Mesenchymal stem cell (in vitro differentiated cells and primary cell): ENCODE measurements around the gene RAF1.
"Not testable (repeated sequence)": the region's sequence is repeated elsewhere in the genome, so short reads cannot be mapped to it uniquely, and the experiment has no call there.

ENCODE experiments used
- DNase-seq: peaks from one replicate; pipeline ENCODE4 v3.0.0-alpha.2; 2013
- H2AFZ ChIP-seq: one replicate; pipeline ENCODE4 v1.6.1; 2013; ENCODE audit warnings: low read depth, mild to moderate bottlenecking, control low read depth, inconsistent platforms, low read length, moderate library complexity
- H2AK5ac ChIP-seq: 2 replicates; pipeline ENCODE4 v1.6.1; 2013; ENCODE audit warnings: low read length, moderate library complexity, mild to moderate bottlenecking, inconsistent platforms; ENCODE audit not compliant: severe bottlenecking
- H2BK120ac ChIP-seq: one replicate; pipeline ENCODE4 v1.6.1; 2013; ENCODE audit warnings: low read depth, mild to moderate bottlenecking, inconsistent platforms, low read length, moderate library complexity
- H2BK12ac ChIP-seq, 2 experiments: one replicate each; pipeline ENCODE4 v1.6.1; 2013; ENCODE audit warnings: inconsistent platforms in 2 of 2, low read length in 2 of 2, mild to moderate bottlenecking in 2 of 2, moderate library complexity in 2 of 2, control low read depth in 1 of 2
- H2BK15ac ChIP-seq: one replicate; pipeline ENCODE4 v1.6.1; 2013; ENCODE audit warnings: mild to moderate bottlenecking, low read depth, inconsistent platforms; ENCODE audit not compliant: poor library complexity, severe bottlenecking
- H2BK5ac ChIP-seq: 2 replicates; pipeline ENCODE4 v1.6.1; 2013; ENCODE audit warnings: low read depth, mild to moderate bottlenecking, low read length, control low read depth, inconsistent platforms; ENCODE audit not compliant: poor library complexity, severe bottlenecking
- H3K14ac ChIP-seq, 2 experiments: one replicate each; pipeline ENCODE4 v1.6.1; 2013; ENCODE audit warnings: inconsistent platforms in 2 of 2, low read length in 2 of 2, control low read depth in 1 of 2, mild to moderate bottlenecking in 1 of 2, moderate library complexity in 1 of 2
- H3K18ac ChIP-seq, 2 experiments: one replicate each; pipeline ENCODE4 v1.6.1; 2013; ENCODE audit warnings: inconsistent platforms in 2 of 2, low read length in 2 of 2, control low read depth in 1 of 2, low read depth in 1 of 2, mild to moderate bottlenecking in 1 of 2
- H3K23ac ChIP-seq, 2 experiments: one replicate each; pipeline ENCODE4 v1.6.1; 2013; ENCODE audit warnings: inconsistent platforms in 2 of 2, low read length in 2 of 2, mild to moderate bottlenecking in 2 of 2, moderate library complexity in 2 of 2, control low read depth in 1 of 2
- H3K27ac ChIP-seq: 2 replicates; pipeline ENCODE4 v1.5.1; 2013; ENCODE audit warnings: mild to moderate bottlenecking, moderate library complexity, low read length, control low read depth, inconsistent platforms; ENCODE audit not compliant: poor library complexity, severe bottlenecking
- H3K27me3 ChIP-seq, 2 experiments: 2 replicates each; pipeline versions ENCODE4 v1.6.1 to v1.7.0; 2013; ENCODE audit warnings: low read length in 2 of 2, mild to moderate bottlenecking in 2 of 2, moderate library complexity in 2 of 2, control low read depth in 1 of 2, inconsistent platforms in 1 of 2; ENCODE audit not compliant: control insufficient read depth in 1 of 2, insufficient read depth in 1 of 2
- H3K36me3 ChIP-seq, 2 experiments: 2 replicates each; pipeline versions ENCODE4 v1.6.1 to v1.7.0; 2013; ENCODE audit warnings: low read length in 2 of 2, control low read depth in 1 of 2, inconsistent platforms in 1 of 2, low read depth in 1 of 2, mild to moderate bottlenecking in 1 of 2; ENCODE audit not compliant: insufficient read depth in 2 of 2, control insufficient read depth in 1 of 2
- H3K4ac ChIP-seq, 2 experiments: one replicate each; pipeline ENCODE4 v1.6.1; 2013; ENCODE audit warnings: inconsistent platforms in 2 of 2, low read length in 2 of 2, mild to moderate bottlenecking in 2 of 2, moderate library complexity in 2 of 2, control low read depth in 1 of 2, low read depth in 1 of 2
- H3K4me1 ChIP-seq: 2 replicates; pipeline ENCODE4 v1.6.1; 2013; ENCODE audit warnings: low read depth, low read length, control low read depth; ENCODE audit not compliant: control insufficient read depth, insufficient read depth
- H3K4me2 ChIP-seq: 2 replicates; pipeline ENCODE4 v1.6.1; 2013; ENCODE audit warnings: low read length, mild to moderate bottlenecking, inconsistent platforms; ENCODE audit not compliant: poor library complexity, severe bottlenecking
- H3K4me3 ChIP-seq, 2 experiments: 2 replicates each; pipeline versions ENCODE4 v1.5.1 to v1.7.0; 2013; ENCODE audit warnings: low read length in 2 of 2, mild to moderate bottlenecking in 2 of 2, control low read depth in 1 of 2, low read depth in 1 of 2; ENCODE audit not compliant: insufficient read depth in 1 of 2
- H3K79me1 ChIP-seq: replicated peaks from 2 replicates; pipeline ENCODE4 v1.6.1; 2013; ENCODE audit warnings: mild to moderate bottlenecking, control low read depth, low read length, inconsistent platforms; ENCODE audit not compliant: poor library complexity, severe bottlenecking
- H3K9ac ChIP-seq: 2 replicates; pipeline ENCODE4 v1.7.0; 2013; ENCODE audit warnings: mild to moderate bottlenecking, low read length, moderate library complexity
- H3K9me3 ChIP-seq: 2 replicates; pipeline ENCODE4 v1.7.0; 2013; ENCODE audit warnings: mild to moderate bottlenecking, low read length; ENCODE audit not compliant: control insufficient read depth
- H4K8ac ChIP-seq: one replicate; pipeline ENCODE4 v1.6.1; 2013; ENCODE audit warnings: inconsistent platforms, mild to moderate bottlenecking, low read length, moderate library complexity
- H4K91ac ChIP-seq: one replicate; pipeline ENCODE4 v1.6.1; 2013; ENCODE audit warnings: mild to moderate bottlenecking, low read length, inconsistent platforms
- WGBS: methylation state at CpG from one replicate; pipeline ENCODE4 v1.1.7; 2013; ENCODE audit warnings: mixed read lengths; 5-methylcytosine and 5-hydroxymethylcytosine counted together

The RAF1 gene

GRCh38 chr3:12661926-12662592 is 1.9 kb downstream of the RAF1 start:
- Histone ChIP-seq H3K4me3 (peak overlapping the region in 1 of 2 experiments; percentile 100), H3K14ac (no peak overlapping the region), H3K4me2 (peak overlapping the region; percentile 83), H3K9me3 (no peaks in the 10 kb centered on the region), H2BK15ac (no peak overlapping the region), H3K23ac (no peak overlapping the region), H3K4ac (no peak overlapping the region), H3K27ac (no peak overlapping the region), H3K9ac (peak overlapping the region; percentile 98), H2AFZ (no peak overlapping the region), H2BK5ac (no peak overlapping the region), H3K18ac (no peak overlapping the region), H2BK120ac (no peak overlapping the region), H3K79me1 (no peaks in the 10 kb centered on the region), H3K27me3 (no peaks in the 10 kb centered on the region), H2AK5ac (no peak overlapping the region), H2BK12ac (no peak overlapping the region), H4K91ac (no peak overlapping the region), H3K4me1 (peaks cover 10% of the 10 kb centered on the region), H4K8ac (no peak overlapping the region), H3K36me3 (no peaks in the 10 kb centered on the region)
- WGBS: 68% methylated on average over 4 of the region's 5 CpGs
- no peak for DNase-seq

DNA sequence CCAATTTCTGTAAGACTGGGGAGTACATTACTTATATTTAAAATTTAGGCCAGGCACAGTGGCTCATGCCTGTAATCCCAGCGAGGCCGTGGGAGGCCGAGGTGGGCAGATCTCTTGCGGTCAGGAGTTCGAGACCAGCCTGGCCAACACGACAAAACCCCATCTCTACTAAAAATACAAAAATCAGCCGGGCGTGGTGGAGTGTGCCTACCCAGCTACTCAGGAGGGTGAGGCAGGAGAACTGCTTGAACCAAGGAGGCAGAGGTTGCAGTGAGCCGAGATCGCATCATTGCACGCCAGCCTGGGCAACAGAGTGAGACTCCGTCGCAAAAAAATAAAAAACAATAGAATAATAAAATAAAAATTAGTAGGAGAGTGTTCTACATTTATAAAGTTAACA is 2.5 kb downstream of the RAF1 start:
- DNase-seq, H3K79me1 ChIP-seq, H3K27ac ChIP-seq, H2BK120ac ChIP-seq, H4K8ac ChIP-seq, H3K9me3 ChIP-seq, H2AFZ ChIP-seq, H4K91ac ChIP-seq, H3K23ac ChIP-seq, H3K4me2 ChIP-seq, H2BK15ac ChIP-seq, H2BK12ac ChIP-seq, H3K14ac ChIP-seq, H3K36me3 ChIP-seq, H3K27me3 ChIP-seq, H3K4ac ChIP-seq, H2BK5ac ChIP-seq, H2AK5ac ChIP-seq, H3K18ac ChIP-seq: not testable (repeated sequence)
- WGBS: 82% methylated on average over 5 of the region's 13 CpGs
- H3K4me3 ChIP-seq: peak overlapping the region in 1 of 2 experiments; percentile 100
- H3K4me1 ChIP-seq: peaks cover 10% of the 10 kb centered on the region
- peak overlapping the region; percentile 98 for H3K9ac ChIP-seq

- H3K4me1 ChIP-seq: peaks cover 10% of the 10 kb centered on the region
- no peak overlapping the region for H3K14ac ChIP-seq
- no peak overlapping the region for H2AK5ac ChIP-seq
- no peak for DNase-seq
- no peak overlapping the region for H4K8ac ChIP-seq
- H2BK5ac ChIP-seq: no peak overlapping the region
- H3K23ac ChIP-seq: no peak overlapping the region
- WGBS: 83% methylated on average over 2 of the region's 2 CpGs
- no peak overlapping the region for H2BK12ac ChIP-seq
- no peaks in the 10 kb centered on the region for H3K36me3 ChIP-seq
- no peak overlapping the region for H3K4me2 ChIP-seq
- no peak overlapping the region for H2BK15ac ChIP-seq
- H3K4ac ChIP-seq: peak overlapping the region in 1 of 2 experiments; percentile 78
- H4K91ac ChIP-seq: peak overlapping the region; percentile 43
- H2BK120ac ChIP-seq: no peak overlapping the region
- H3K27ac ChIP-seq: no peak overlapping the region
- no peak overlapping the region for H2AFZ ChIP-seq
- no peaks in the 10 kb centered on the region for H3K9me3 ChIP-seq
- no peaks in the 10 kb centered on the region for H3K79me1 ChIP-seq
- peak overlapping the region in 1 of 2 experiments; percentile 18 for H3K18ac ChIP-seq
- no peak overlapping the region for H3K4me3 ChIP-seq
- no peaks in the 10 kb centered on the region for H3K27me3 ChIP-seq
- H3K9ac ChIP-seq: peak overlapping the region; percentile 68
Observed at GRCh38 chr3:12660196-12660595, 3.7 kb downstream of the RAF1 start.

GRCh38 chr3:12659316-12660015 is 4.5 kb downstream of the RAF1 start:
- Histone ChIP-seq H2BK15ac (no peak overlapping the region), H3K4me1 (peaks cover 10% of the 10 kb centered on the region), H2BK5ac (no peak overlapping the region), H2BK12ac (no peak overlapping the region), H3K4me2 (no peak overlapping the region), H3K23ac (no peak overlapping the region), H2AFZ (no peak overlapping the region), H4K8ac (no peak overlapping the region), H3K4ac (no peak overlapping the region), H3K9ac (peak overlapping the region; percentile 68), H3K27me3 (no peaks in the 10 kb centered on the region), H3K79me1 (no peaks in the 10 kb centered on the region), H3K9me3 (no peaks in the 10 kb centered on the region), H2BK120ac (no peak overlapping the region), H3K36me3 (no peaks in the 10 kb centered on the region), H3K27ac (no peak overlapping the region), H3K4me3 (peak overlapping the region in 1 of 2 experiments; percentile 39), H4K91ac (no peak overlapping the region), H3K18ac (no peak overlapping the region), H3K14ac (no peak overlapping the region), H2AK5ac (no peak overlapping the region)
- no peak for DNase-seq
- 80% methylated on average over 3 of the region's 3 CpGs for WGBS
